NCI-H1417 (cell line): Measurements from ENCODE around the gene CALML3.
A peak's percentile ranks its signal among the peaks of the same experiment; 100 is the strongest.
"Not testable (repeated sequence)": the region's sequence is repeated elsewhere in the genome, so short reads cannot be mapped to it uniquely, and the experiment has no call there.

Experiments
- DNase-seq, 3 experiments: peaks; one replicate each; lab custom pipeline; 2025; lab: John Stamatoyannopoulos, UW

The CALML3 gene

DNA sequence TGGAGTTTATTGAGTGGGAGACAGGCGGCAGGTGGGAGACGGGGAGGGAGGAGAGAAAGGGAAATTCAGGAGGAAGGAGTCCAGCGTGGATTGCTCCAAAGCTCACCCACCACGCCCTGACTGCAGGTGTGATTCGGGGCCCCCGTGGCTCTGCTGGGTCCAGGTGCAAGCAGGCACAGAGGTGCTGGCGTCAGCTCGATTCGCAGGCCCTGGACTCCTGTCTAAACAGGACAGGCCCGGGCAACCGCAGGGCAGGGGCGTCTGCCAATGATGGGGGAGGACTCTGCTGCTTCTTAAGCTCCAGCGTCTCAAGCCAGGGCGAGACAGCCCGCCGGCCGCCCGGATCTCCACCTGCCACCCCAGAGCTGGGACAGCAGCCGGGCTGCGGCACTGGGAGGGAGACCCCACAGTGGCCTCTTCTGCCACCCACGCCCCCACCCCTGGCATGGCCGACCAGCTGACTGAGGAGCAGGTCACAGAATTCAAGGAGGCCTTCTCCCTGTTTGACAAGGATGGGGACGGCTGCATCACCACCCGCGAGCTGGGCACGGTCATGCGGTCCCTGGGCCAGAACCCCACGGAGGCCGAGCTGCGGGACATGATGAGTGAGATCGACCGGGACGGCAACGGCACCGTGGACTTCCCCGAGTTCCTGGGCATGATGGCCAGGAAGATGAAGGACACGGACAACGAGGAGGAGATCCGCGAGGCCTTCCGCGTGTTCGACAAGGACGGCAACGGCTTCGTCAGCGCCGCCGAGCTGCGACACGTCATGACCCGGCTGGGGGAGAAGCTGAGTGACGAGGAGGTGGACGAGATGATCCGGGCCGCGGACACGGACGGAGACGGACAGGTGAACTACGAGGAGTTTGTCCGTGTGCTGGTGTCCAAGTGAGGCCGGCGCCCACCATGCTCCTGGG is at the start of gene CALML3:
CALML3 (plus strand) TSS at position 321 of the 920 bp plus-strand sequence; CDS start at position 446, 125 bp downstream.
- peak in 1 of 3 experiments; percentile 49 for DNase-seq

DNA sequence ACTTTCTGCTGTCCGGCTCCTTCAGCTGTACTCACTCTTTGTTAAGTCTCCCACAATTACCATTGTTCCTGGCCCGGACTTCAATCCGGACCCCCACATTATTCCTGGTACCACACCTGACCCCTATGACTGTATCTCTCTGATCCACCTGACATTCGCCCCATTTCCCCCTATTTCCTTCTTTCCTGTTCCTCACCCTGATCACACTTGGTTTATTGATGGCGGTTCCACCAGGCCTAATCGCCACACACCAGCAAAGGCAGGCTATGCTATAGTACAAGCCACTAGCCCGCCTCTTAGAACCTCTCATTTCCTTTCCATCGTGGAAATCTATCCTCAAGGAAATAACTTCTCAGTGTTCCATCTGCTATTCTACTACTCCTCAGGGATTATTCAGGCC is 49.7 kb upstream of the CALML3 start:
- not testable (repeated sequence) for DNase-seq

DNA sequence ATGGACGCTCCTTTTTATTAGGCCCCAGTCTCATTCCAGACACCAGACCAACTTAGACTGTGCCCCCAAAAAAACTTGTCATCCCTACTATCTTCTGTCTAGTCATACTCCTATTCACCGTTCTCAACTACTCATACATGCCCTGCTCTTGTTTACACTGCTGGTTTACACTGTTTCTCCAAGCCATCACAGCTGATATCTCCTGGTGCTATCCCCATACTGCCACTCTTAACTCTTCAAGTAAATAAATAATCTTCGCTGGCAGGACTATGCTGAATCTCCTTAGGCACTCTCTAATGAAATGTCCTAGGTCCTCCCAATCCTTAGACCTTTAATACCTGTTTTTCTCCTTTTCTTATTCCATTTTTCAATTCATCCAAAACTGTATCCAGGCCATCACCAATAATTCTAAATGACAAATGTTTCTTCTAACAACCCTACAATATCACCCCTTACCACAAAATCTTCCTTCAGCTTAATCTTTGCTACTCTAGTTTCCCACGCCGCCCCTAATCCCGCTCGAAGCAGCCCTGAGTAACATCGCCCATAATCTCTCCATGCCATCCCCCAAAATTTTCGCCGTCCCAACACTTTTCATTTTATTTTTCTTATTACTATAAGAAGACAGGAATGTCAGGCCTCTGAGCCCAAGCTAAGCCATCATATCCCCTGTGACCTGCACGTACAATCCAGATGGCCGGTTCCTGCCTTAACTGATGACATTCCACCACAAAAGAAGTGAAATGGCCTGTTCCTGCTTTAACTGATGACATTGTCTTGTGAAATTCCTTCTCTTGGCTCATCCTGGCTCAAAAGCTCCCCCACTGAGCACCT is 48.6 kb upstream of the CALML3 start:
- not testable (repeated sequence) for DNase-seq

DNA sequence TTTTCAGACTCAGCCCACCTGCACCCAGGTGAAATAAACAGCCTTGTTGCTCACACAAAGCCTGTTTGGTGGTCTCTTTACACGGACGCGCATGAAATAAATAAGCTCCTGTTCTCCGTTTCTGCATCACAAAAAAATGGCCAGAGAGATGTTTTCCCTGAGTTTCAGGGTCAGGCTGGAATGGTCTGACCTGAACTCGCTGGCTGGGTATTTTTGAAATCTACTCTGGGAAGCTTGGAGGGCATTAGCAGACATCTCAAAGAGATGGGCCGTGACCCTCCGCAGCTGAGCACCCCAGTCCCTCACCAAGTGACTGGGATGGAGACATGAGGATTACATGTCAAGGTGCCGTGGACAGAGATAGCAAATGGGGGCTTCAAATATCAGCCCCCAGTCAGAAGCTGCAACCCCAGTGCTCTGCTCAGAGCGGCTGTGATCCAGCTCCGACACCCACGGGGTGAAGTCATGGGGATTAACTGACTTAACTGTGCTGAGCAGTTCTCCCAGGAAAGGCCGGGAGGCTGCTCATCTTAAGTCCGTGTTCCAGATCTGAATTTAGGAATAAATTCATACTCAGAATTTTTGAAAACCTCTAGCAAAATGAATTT is 47.7 kb upstream of the CALML3 start:
- no peak for DNase-seq

DNA sequence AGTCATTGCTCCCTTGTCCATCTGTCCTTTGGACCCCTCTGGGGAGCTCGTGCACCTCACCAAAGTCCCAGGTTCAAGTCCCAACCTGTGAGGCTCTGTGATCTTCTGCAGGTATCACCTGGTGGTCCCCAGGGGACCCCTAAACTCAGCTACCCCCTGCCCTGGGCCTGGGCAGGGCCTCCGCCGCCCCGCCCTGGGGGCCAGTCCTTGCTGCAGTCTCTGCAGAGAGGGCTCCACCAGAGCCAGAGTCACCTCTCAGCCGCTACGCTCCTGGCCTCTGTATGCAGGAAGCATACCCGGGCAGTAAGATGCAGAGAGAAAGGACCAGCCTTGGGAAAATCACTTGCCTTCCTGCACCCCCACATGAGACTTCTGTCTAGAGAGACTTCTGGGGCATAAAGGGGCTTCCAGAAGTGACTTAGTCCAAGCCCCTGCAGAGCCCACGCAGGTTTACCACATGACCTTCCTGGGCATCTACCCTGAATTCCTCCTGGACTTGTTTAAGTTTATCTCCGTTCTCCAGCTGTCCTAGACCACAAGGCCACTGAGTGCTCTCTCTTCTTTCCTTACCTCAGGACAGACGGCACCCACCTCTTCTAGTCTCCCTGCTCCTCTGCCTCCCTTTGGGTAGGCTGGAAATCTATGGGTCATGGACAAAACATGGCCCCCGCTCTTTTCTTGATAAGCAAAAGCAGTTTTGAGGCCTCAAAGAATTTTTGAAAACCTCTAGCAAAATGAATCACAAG is 46.6 kb upstream of the CALML3 start:
- no peak for DNase-seq

DNA sequence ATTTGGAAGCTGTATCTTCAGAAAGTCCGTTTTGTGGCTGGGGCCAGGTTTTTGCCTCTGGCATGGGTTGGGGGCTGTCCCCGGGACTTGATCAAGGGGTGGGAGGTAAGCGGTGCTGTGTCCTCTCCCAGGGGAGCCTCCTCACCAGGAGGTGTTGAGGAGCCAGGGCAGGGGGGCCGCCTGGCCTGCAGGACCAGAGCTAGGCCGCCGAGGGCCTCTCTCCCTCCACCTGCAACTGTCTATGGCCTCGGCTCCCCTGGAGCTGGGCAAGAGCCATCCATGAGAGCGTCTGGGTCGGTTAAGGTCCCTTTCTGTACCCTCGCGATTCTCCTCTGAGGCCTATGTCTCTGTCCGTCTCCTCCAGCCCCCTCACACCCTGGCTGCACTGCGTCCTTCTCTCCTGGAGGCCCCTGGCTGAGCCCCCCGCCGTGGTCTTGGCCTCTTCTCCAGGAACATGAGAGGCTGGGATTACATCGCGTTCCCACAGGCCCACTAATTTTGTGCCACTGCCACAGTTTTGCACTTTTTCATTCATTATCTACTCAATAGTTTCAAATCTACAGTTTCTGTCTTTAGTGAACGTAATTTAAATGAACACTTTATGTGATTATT is 46.0 kb upstream of the CALML3 start:
- no peak for DNase-seq

DNA sequence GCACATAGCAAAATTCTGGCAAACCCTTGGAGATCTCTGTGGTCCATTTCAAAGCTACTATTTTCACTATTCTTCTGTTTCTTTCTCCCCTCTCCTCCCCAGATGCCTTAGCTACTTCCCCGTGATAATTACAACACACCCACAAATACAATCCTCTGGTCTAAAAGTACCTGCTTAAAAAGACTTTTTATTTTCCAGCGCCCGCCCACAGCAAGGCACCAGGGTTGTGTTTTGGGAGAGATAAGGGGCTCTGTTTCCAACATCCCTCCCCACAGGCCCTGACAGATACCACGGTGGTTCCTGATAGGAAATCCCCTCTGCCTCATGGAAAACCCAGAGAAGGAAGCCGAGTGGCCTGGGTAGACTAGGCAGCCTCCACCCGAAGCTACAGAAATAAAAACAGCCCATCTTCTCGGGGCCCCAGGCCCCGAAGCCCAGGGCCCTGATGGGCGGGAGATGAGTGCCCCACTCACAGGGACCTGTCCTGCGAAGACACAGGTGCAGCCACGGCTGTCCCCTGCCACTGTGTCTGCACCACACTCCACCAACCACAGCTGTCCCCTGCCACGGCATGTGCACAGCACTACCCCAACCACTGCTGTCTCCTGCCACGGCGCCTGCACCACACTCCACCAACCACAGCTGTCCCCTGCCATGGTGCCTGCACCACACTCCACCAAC is 45.1 kb upstream of the CALML3 start:
- DNase-seq: no peak

DNA sequence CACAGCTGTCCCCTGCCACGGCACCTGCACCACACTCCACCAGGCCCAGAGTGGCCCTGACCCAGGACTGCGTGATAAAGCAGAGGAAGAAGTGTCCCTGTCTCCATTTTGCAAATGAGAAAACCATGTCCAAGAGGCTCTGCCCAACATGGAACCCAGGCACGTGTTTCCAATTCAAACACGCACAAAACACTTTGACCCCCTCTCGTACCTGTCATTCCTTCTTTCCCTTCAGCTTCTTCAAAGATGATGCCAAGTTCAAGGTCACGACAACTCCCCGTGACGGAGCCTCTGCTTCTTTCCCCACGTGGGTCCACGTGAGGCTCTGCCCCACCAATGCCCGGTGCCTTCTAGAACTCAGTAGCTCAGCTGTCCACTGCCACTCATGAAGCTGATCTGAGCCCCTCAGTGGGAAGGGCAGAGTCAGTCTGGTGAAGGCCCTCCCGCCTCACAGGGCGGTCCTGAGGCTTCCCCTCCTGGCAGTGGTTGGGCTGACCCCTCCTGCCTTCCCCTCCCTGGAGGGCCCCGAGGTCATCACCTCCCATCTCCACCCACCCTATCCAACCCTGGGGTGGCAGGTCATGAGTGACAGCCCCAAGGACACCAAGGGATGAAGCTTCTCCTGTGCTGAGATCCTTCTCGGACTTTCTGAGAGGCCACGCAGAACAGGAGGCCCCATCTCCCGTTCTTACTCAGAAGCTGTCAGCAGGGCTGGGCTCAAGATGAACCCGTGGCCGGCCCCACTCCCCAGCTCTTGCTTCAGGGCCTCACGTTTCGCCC is 44.4 kb upstream of the CALML3 start:
- DNase-seq: no peak

DNA sequence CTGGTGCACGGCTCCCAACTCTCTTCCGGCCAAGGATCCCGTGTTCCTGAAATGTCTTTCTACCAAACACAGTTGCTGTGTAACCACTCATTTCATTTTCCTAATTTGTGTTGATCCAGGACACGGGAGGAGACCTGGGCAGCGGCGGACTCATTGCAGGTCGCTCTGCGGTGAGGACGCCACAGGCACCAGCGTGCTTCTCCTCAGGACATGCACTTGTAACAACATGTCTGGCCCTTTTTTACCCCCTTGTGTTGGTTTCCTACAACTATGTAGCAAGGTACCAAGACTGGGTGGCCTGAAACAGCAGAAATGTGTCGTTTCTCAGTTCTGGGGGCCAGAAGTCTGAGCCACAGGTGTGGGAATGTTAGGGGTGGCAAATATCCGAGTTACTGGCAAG is 43.6 kb upstream of the CALML3 start:
- DNase-seq: no peak

DNA sequence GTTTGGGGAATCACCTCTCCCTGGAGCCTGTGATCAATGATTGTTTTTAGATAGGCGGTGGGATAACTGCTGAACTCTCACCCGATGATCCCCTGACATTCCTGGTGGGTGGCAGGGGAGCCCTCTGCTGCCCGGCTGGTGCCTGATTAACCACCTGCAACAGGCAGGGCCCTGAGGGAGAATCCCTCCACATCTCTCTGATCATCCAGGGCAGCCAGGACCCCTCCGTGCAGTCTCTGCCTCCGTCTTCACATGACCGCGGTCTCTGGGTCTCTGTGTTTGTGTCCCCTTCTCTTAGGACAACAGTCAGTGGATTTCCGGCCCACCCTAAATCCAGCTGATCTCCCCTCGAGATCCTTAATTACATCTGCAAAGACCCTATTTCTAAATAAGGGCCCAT is 42.7 kb upstream of the CALML3 start:
- no peak for DNase-seq

DNA sequence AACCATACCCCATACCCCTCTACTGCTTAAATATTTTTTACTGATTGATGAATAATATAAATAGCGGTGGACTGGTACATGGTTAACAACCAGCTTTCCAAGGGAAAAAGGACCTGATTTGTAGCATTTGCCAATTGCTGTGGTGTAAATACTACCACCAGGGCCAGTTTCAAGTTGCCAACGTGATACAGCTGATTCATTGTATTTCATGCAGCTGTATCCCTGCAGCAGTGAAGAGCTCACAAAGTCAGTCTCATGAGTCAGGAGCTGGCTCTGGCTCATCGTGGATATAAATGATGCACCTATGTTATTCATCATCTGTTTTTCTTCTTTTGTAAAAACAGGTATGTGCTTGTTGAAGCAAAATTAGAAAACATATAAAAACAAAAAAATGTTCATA is 40.6 kb upstream of the CALML3 start:
- DNase-seq: no peak

DNA sequence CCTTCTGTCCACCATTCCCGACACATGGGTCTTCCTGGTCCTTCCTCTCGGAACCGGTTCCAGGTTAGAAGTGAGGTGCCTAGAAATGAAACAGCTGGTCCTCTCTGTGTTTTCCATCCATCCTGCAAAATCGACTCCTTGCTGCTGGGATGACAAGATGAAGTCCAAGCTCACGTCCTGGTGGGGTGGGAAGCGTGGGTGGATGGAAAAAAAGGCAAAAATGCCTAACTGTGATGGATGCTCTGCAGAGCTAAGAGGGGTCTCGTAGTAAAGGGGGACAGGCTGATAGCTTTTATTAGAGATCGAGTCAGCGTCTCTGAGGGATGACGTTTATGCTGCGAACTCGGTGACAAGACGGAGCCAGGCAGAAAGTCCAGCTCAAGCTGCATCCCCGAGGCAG is 39.5 kb upstream of the CALML3 start:
- DNase-seq: no peak

DNA sequence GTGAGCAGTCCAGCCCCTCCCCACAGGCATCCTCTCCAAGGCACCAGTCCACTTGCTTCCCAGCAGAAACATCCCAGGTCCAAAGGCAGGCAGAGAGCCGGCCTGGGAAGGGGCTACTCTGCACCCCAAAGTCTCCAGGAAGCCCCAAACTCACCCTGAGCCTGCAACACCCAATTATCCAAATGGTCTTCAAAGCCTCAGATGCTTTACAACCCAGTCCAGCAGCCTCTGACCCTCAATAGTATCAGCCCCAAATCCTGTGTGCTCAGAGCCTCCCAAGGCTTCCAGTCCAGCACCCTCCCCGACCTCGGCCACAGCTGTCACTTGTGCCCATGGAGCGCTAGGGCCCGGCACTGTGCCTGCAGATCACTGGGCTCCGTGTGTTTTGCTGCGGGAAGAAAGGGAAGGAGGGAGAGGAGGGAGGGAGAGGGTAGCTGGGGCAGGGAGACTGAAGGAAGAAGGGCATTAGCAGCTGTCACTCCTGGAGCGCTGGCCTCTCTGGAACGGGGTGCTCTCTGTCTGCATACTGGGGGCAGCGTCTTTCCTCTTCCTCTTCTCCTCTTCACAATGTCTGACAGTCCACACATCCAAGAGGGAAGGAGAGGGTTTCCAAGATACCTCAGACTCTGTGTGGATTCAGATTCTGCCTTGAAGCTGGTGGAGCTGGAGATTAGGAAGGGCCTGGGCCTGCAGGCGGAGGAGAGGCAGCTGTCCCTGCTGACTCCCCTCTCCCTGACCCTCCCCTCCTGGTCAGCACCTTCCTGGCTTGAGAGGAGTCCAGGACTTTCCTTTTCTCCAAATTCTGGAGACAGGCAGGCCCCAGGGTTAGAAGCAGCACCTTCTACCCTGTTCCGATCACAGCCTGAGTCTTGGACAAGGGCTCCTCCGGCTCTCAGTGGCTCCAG is 38.6 kb upstream of the CALML3 start:
- DNase-seq: no peak

DNA sequence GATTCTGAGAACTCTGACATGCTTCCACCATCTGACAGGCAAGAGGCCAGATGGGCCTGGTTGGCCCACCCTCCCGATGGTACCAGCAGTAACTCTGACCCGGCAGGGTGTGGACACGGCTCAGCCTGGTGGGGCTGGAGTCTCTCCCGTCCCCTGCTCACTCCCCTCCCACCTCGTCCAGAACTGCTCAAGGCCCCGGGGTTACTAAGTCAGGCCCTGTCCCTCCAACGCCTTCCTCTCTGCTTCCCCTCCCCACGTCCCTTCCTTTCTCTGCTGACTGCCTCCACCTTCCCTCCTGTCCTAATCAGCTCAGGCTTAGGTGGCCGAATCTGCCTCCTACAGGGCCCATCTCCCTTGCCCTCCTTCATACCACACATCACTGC is 37.9 kb upstream of the CALML3 start:
- DNase-seq: no peak

DNA sequence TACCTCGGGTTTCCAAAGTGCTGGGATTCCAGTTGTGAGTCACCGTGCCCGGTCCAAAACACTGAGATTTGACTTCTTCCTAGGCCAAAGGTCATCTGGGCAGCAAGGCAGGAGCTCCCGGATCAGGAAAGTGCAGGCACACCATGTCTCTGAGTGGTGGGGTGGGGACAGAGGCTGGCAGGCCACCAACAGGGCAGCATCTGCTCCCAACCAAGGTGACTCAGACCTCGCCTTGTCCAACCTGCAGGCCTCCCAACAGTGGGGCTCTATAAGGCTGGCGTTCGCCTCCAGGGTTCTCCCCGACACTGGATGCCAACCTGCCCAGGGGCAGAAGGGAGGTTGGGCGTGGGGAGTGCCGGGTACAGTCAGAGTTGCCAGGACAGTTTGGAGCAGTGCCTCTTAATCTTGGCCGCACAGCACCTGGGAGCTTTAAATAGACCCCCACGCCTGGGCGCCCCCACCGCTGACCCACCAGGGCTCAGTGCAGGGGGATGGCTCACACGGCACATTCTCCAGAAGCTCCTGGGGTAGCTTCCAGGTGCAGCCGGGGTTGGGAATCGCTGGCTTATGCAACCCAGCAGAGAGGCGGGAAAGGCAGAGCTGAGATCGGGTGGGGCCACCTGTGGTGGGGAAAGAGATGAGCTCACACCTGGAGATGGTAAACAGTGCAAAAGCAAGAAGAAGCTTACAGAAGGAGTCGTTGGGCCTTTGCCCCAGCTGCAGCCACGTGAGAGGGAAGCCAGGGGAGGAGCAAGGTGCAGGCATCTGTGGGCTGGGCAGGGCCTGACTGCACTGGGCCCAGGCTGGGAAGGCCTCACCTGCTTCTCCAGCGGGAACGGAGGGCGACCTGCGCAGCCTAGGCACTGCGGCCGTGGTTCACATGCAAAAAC is 36.2 kb upstream of the CALML3 start:
- DNase-seq: peak in 1 of 3 experiments; percentile 66

DNA sequence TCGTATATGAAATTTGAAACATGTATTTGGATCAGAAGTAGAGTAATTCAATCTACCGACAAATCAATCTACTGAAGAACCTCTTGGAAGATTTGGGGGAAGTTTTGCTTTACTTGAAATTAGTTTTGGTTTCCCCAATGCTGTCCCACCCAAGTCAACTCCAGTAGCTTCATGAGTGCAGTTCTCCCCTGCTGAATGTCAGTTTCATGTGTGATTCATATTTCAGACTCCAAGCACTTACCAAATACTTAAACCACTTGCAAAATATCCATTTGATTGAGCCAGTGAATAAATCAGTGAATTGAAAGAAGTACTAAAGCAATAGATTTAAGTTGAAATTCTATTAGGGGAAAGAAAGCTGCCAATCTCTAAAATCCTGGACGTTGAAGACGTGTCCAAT is 34.7 kb upstream of the CALML3 start:
- no peak for DNase-seq

DNA sequence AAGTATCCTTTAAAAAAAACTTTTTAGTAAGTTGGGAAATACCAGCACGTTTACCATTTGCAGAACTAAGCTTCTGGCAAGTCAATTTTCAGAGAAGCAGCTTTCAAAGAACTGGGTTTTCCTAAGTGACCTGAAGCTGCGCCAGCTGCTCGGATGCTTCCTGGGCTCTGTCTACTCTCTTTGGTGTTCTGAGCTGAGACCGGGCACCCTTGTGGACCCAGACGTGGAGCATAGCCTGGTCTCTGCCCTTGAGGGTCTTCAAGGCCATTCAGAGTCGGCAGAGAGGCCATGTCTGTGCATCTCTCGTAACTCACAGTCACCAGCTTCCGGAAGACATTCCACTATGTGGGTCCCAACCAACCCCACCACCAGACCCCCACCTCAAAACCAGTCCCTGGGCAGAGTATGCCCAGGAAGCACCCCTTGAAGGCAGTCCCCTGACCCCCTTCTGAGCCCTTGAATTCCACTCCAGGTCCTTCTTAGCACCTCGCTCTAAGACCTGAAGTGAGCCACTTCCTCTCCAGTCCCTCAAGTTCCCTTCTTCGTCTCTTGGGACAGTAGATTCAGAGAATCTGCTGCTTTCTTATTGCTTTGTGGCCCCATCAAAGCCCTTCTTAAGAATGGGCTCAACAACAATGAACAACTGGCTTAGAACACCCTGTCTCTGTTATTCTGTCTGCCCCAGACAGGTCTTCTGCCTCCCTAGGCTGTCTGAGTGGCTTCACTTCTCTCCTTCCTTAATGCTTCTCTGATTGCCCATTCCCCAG is 33.9 kb upstream of the CALML3 start:
- DNase-seq: no peak
